ENCODE measurements around the gene DLX5. TPM values are rescaled to one million over a fixed set of nuclear protein-coding genes. Genes with fewer than 3 reads are reported as not detected.

The DLX5 gene
- total RNA-seq, 2 experiments from 2014 or later = not detected

DNA sequence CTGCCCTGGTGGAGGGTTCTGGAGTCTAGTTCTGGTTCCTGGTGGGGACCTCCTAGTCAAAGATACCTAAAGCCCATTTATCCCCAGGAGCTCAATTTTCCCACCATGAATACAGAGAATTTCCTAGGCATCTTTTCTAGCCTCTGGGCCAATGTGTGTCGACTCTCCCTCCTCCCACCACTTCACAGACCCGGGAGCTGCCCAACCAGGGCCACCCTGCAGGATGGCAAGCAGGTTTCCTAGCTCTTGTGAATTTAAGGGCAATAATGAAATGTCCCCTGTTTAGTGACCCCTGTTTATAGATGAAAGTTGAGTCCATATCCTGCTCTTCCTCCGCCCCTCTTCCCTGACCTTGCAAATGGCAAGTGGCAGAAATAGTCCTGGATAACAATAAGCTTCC is 9.4 kb downstream of the DLX5 start:
- ChIA-PET CTCF (interaction anchor here (0.6 kb wide), 2 partner anchors 20 to 1085 kb away, joined by 3 to 5 read pairs; no protein-coding TSS in a partner anchor), POLR2A (no interaction called here)
- Mint-ChIP-seq H3K27me3 (peaks cover 93% of the 10 kb centered on the region), H3K9me3 (no peaks in the 10 kb centered on the region), H3K36me3 (ENCODE audit: low read depth) (peaks cover 4% of the 10 kb centered on the region), H3K4me3 (no peak overlapping the region), H3K27ac (no peak overlapping the region), H3K4me1 (no peaks in the 10 kb centered on the region)
- DNase-seq = no peak

GRCh38 chr7:97014145-97014750 is 10.4 kb downstream of the DLX5 start:
- CTCF ChIA-PET = interaction anchor here (1.2 kb wide), 1 partner anchor 9 kb away, joined by 3 read pairs; the partner anchor contains the start of gene DLX6
- Mint-ChIP-seq H3K27ac (no peak overlapping the region), H3K27me3 (peaks cover 95% of the 10 kb centered on the region)

GRCh38 chr7:97013845-97014134 is 10.8 kb downstream of the DLX5 start:
- no peak overlapping the region for H3K27ac Mint-ChIP-seq
- ChIA-PET CTCF (interaction anchor here (1.2 kb wide), 1 partner anchor 9 kb away, joined by 3 read pairs; the partner anchor contains the start of gene DLX6), POLR2A (no interaction called here)
- DNase-seq = no peak
- H3K4me3 Mint-ChIP-seq = no peak overlapping the region
- H3K36me3 Mint-ChIP-seq (ENCODE audit: low read depth) = peaks cover 4% of the 10 kb centered on the region
- H3K9me3 Mint-ChIP-seq = no peaks in the 10 kb centered on the region
- no peaks in the 10 kb centered on the region for H3K4me1 Mint-ChIP-seq
- peaks cover 92% of the 10 kb centered on the region for H3K27me3 Mint-ChIP-seq

More at GRCh38 chr7:97014145-97014750, 10.4 kb downstream of the DLX5 start:
- POLR2A ChIA-PET = no interaction called here
- Mint-ChIP-seq H3K4me1 (no peaks in the 10 kb centered on the region), H3K9me3 (no peaks in the 10 kb centered on the region), H3K4me3 (no peak overlapping the region), H3K36me3 (ENCODE audit: low read depth) (peaks cover 4% of the 10 kb centered on the region)
- no peak for DNase-seq

DNA sequence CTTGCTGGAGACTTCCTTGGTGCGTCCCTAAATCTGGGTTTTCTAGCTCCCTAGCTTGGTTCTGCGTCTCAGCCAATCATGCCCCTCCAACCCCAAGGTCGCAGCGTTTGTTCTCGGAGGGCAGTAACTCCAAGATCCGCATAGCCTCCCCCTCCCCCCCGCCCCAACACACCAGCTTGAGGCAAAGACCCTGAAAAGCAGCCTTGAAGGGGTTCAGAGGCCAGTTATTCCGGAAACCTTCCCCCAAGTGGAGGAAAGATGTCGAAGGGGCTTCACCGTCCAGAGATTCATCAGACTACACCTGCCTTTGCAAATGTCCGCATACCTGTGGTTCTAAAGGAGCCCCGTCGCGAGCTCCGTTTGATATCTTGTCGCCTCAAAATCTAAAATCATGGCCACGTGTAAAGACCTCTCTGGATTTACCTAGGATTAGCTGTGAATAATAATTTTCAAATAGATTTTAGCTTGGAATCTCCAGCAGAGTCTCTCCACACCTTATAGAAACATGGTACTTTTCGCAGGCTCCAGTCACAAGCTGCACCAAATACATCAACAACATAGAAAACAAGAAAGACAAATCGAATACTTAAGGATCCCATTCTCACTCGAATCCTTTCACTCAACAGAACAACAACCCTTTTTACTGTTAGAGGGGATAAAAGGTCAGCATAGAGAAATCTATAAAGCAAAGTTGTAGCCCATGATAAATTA is 11.3 kb downstream of the DLX5 start:
- Mint-ChIP-seq H3K36me3 (ENCODE audit: low read depth) (peaks cover 4% of the 10 kb centered on the region), H3K27me3 (peaks cover 92% of the 10 kb centered on the region), H3K4me3 (no peak overlapping the region), H3K4me1 (no peaks in the 10 kb centered on the region), H3K27ac (no peak overlapping the region), H3K9me3 (no peaks in the 10 kb centered on the region)
- CTCF ChIA-PET = no interaction called here
- no peak for DNase-seq
- POLR2A ChIA-PET = no interaction called here

DNA sequence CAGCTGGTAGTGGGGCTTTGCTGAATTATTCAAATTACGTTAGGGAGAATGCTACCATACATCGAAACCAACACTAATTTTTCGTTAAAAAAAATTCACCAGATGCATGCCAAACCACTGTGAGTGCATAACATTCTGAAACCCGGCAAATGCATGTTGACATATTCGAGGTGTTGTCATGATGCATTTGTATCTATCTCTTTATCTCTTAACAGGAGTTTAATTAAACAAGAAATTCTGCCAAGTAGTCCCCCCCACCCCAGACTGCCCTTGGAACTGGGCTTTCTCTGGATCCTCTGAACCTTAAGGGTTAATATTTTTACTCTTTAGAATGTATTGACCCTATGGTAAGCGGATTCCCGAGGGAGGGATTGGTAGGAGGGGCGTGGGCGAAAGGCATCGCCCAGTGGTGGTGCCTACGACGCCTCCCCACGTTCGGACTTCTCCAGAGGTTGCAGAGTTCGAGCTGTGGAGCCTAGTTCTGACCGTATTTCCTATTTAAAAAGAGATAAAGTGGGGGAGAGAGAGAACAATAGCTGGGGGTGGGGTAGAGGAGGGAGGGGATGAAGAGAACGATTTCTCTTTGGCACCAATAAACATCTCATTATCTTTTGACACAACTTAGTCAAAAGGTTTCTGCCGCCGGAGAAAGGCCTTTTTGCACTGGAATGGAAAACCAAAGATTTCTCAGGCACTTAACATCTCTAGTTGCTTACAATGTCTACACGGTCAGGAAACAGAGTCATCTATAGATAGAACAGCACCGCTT is 12.1 kb downstream of the DLX5 start:
- Mint-ChIP-seq H3K4me3 (no peak overlapping the region), H3K27ac (no peak overlapping the region), H3K9me3 (no peaks in the 10 kb centered on the region), H3K27me3 (peaks cover 92% of the 10 kb centered on the region), H3K4me1 (no peaks in the 10 kb centered on the region), H3K36me3 (ENCODE audit: low read depth) (peaks cover 4% of the 10 kb centered on the region)
- ChIA-PET CTCF (no interaction called here), POLR2A (no interaction called here)
- DNase-seq = no peak

GRCh38 chr7:97011536-97012364 is 12.9 kb downstream of the DLX5 start:
- CTCF ChIA-PET = no interaction called here
- no peaks in the 10 kb centered on the region for H3K9me3 Mint-ChIP-seq
- H3K4me1 Mint-ChIP-seq = peaks cover 2% of the 10 kb centered on the region
- H3K36me3 Mint-ChIP-seq (ENCODE audit: low read depth) = peaks cover under 1% of the 10 kb centered on the region
- POLR2A ChIA-PET = no interaction called here
- peaks cover 92% of the 10 kb centered on the region for H3K27me3 Mint-ChIP-seq
- no peak overlapping the region for H3K27ac Mint-ChIP-seq
- no peak for DNase-seq
- no peak overlapping the region for H3K4me3 Mint-ChIP-seq

DNA sequence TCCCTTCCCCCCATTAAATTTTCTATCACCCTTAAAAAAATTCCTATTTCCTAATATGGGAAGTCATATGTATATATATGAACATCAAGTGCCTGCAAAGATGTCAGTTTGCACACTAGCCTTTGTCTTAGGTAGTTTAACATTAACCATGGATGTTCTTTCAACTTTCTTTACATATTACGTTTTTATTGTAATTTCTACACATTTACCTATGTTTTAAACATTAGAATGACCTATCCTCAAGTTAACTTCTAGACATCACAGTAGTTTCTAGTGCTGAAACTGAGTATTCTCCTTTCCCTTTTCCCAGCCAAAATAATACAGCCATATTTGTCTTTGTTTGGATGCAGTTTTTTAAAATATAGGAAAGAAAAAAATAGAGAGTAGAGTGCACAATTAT is 13.5 kb downstream of the DLX5 start:
- Mint-ChIP-seq H3K4me1 (peaks cover 6% of the 10 kb centered on the region), H3K27me3 (peaks cover 90% of the 10 kb centered on the region), H3K36me3 (ENCODE audit: low read depth) (no peaks in the 10 kb centered on the region), H3K27ac (no peak overlapping the region), H3K9me3 (no peaks in the 10 kb centered on the region), H3K4me3 (no peak overlapping the region)
- no peak for DNase-seq
- CTCF ChIA-PET = no interaction called here
- POLR2A ChIA-PET = no interaction called here

DNA sequence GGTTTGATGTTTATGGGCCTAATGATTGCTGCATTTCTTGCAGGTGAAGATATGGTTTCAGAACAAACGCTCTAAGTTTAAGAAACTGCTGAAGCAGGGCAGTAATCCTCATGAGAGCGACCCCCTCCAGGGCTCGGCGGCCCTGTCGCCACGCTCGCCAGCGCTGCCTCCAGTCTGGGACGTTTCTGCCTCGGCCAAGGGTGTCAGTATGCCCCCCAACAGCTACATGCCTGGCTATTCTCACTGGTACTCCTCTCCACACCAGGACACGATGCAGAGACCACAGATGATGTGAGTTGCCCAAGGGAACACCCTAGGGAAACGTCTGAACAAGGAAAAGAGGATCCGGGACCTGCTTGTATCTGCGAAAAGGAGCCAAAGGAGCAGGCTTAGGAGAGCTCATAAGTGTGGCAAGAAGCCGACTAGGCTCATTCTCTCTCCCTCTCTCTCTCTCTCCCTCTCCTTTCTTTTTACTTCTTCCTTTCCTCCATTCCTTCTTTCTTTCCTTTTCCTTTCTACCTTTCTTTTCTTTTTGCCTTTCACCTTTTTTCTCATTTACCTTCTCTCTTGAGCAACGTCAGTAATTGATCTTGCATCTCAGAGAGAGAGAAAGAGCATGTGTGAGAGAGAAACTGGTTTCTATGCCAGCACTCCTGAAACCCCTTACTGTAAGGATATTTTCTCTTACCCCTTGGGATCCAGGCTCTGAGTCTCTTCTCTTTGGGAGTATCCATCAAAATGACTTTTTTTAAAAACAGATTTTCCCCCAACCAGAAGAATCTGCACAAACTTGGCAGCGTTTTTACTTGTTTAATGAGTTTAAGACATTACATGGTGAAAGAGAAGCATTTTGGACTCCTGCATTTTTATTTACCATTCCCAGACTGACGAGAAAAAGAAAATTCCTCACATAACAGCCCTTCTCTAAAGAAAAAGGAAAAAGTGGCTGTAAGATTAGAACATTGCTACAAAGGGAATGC is 14.6 kb downstream of the DLX5 start:
- no peaks in the 10 kb centered on the region for H3K9me3 Mint-ChIP-seq
- H3K4me3 Mint-ChIP-seq = no peak overlapping the region
- peaks cover 7% of the 10 kb centered on the region for H3K4me1 Mint-ChIP-seq
- ChIA-PET POLR2A (no interaction called here), CTCF (interaction anchor here (1.1 kb wide), 1 partner anchor 14 kb away, joined by 3 read pairs; no protein-coding TSS in a partner anchor)
- DNase-seq = no peak
- H3K27me3 Mint-ChIP-seq = peaks cover 84% of the 10 kb centered on the region
- H3K27ac Mint-ChIP-seq = no peak overlapping the region
- H3K36me3 Mint-ChIP-seq (ENCODE audit: low read depth) = no peaks in the 10 kb centered on the region

DNA sequence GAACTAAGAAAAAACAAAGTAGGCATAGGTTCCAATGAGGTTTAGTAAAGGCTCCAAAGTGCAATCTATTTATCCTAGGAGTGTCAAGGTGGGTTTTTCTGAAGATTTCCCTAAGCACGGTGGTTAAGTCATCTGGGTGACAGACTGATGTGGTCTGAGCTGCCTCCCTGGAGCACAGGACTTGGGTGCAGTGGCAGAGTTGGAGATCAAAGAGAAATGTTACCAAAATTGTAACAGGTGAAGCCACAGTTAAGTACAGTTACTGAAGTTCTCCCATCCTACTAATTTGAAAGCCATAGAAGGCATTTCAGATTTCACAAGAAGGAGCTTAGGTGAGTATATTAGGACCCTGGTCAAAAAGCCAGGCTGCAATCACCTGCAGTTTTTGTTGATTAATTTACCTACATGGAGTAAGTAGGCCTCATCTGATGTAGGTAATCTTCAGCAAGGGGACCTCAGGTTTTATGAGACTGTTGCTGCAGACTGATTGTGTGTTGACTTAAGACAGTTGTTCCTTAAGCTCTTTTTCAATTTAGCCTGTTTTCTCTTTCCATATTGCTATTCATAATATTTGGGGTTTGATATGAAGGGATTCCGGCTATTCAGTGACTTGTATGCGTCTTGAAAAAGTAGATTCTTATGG is 16.2 kb downstream of the DLX5 start:
- no peak overlapping the region for H3K27ac Mint-ChIP-seq
- CTCF ChIA-PET = interaction anchor here (0.7 kb wide), 1 partner anchor 19 kb away, joined by 4 read pairs; no protein-coding TSS in a partner anchor
- peaks cover 82% of the 10 kb centered on the region for H3K27me3 Mint-ChIP-seq
- peaks cover 9% of the 10 kb centered on the region for H3K4me1 Mint-ChIP-seq
- DNase-seq = no peak
- H3K9me3 Mint-ChIP-seq = no peaks in the 10 kb centered on the region
- POLR2A ChIA-PET = no interaction called here
- H3K36me3 Mint-ChIP-seq (ENCODE audit: low read depth) = no peaks in the 10 kb centered on the region
- no peak overlapping the region for H3K4me3 Mint-ChIP-seq

DNA sequence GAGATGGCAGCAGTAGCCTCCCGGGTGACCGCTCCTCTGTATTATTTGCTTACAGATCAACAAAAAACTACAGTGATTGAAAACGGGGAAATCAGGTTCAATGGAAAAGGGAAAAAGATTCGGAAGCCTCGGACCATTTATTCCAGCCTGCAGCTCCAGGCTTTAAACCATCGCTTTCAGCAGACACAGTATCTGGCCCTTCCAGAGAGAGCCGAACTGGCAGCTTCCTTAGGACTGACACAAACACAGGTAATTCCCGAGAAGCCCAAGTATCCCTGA is 17.1 kb downstream of the DLX5 start:
- CTCF ChIA-PET = no interaction called here
- Mint-ChIP-seq H3K9me3 (peaks cover 2% of the 10 kb centered on the region), H3K27me3 (peaks cover 82% of the 10 kb centered on the region)

DNA sequence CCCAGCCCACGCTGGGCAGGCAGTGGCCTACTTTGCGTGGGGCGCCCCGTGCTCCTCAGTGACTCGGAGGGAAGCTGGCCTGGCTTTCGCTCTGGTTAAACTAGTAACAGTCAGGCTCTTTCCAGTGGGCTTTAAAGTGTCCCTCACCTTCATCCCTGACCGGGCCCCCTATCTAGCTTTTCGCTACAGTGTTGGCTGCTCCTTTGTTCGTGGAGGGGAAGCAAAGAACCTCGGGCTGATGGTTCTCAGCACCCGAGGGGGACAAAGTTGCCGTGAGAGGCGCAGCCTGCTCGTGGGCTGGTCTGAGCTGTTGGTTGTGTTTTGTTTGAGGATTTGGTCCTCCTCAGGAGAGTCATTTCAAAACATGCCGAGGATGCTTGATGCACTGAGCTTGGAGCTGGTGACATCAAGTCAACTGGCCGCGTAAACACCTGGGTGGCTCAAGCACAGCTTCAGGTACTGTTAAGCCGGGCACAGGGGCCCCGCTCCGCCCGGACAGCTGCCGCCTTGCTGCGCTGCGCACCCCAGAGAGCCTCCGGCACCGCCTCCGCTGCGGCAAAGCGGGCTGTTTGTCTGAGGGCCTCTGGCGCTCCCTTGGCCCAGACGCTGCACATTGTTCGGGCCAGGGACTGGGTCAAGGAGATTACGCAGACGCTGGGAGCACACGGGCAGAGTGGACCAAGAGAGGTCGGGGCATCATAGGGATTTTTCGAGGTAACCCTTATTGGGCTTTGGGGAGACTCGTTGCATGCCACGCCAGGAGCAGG is 17.6 kb downstream of the DLX5 start:
- ChIA-PET CTCF (no interaction called here), POLR2A (no interaction called here)
- DNase-seq = no peak
- peak overlapping the region; percentile 30 for H3K4me3 Mint-ChIP-seq
- H3K36me3 Mint-ChIP-seq (ENCODE audit: low read depth) = peaks cover 4% of the 10 kb centered on the region
- H3K4me1 Mint-ChIP-seq = peaks cover 9% of the 10 kb centered on the region
- H3K27me3 Mint-ChIP-seq = peaks cover 82% of the 10 kb centered on the region
- H3K9me3 Mint-ChIP-seq = peaks cover 2% of the 10 kb centered on the region
- no peak overlapping the region for H3K27ac Mint-ChIP-seq

More for the DNA sequence above, 17.1 kb downstream of the DLX5 start:
- Mint-ChIP-seq H3K27ac (no peak overlapping the region), H3K4me1 (peaks cover 9% of the 10 kb centered on the region), H3K4me3 (no peak overlapping the region), H3K36me3 (ENCODE audit: low read depth) (peaks cover 4% of the 10 kb centered on the region)
- POLR2A ChIA-PET = no interaction called here
- DNase-seq = no peak

All from activated CD4-positive, alpha-beta memory T cell treated with anti-CD3 and anti-CD28 coated beads, Interleukin-2, amount 10 ng/mL, durations not matched to agents 7 days and 5 days (primary cell).